GM12878 (cell line): Measurements from ENCODE around the gene CSF1. TPM values are rescaled to one million over a fixed set of nuclear protein-coding genes. Genes with fewer than 3 reads are reported as not detected.

Source experiments
- EP300 ChIP-seq, 2 experiments: fragments of 150-350 bp in 1 of 2; IDR thresholded peaks; 2 replicates each; pipeline ENCODE4 v1.6.1; 2011 to 2012; ENCODE audit warnings: low read depth in 2 of 2, low read length in 2 of 2, borderline replicate concordance in 1 of 2, improper control_type of control experiment in 1 of 2, inconsistent platforms in 1 of 2; ENCODE audit not compliant: control insufficient read depth in 1 of 2
- HDGF ChIP-seq: fragments of 450-650 bp; IDR thresholded peaks from 2 replicates; pipeline ENCODE4 v1.6.1; 2016; ENCODE audit warnings: antibody characterized with exemption
- RUNX3 ChIP-seq: IDR thresholded peaks from 2 replicates; pipeline ENCODE4 v1.6.1; 2012; ENCODE audit warnings: low read length, inconsistent platforms
- polyA plus RNA-seq, 11 experiments: library from polyadenylated mRNA; depleted of rRNA in 4 of 11; unstranded in 6 of 11; stranded (reverse) in 5 of 11; fragments of >200 nt; fragmentation: Nextera tagmentation in 4 of 11; fragmentation: Illumina TruSeq in 1 of 11; extraction: Ambion mirVana in 4 of 11; extraction: Trizol in 1 of 11; gene quantifications; 1 replicate in 1 of 11; 2 replicates in 10 of 11; pipeline versions ENCODE4 v1.2.1 to v1.2.3, GENCODE V29; 2011 to 2016; ENCODE audit warnings: inconsistent platforms in 2 of 11, missing spikeins in 2 of 11, low read depth in 1 of 11
- total RNA-seq, 4 experiments: library from RNA; depleted of rRNA in 3 of 4; stranded (reverse); fragments of >200 nt in 3 of 4; fragmentation: Illumina TruSeq in 1 of 4; extraction: Trizol in 1 of 4; gene quantifications; 2 replicates each; pipeline versions ENCODE4 v1.2.1 to v1.2.3, GENCODE V29; 2013 to 2021
- TF ChIP-seq, protein P1 (sequence below): IDR thresholded peaks from 2 replicates; pipeline ENCODE4 v1.6.1; 2012; ENCODE audit warnings: mild to moderate bottlenecking, low read depth, low read length
- TF ChIP-seq, protein P2 (sequence below): IDR thresholded peaks from 2 replicates; pipeline ENCODE4 v1.6.1; 2012; ENCODE audit warnings: low read depth, low read length, improper control_type of control experiment
- TF ChIP-seq, protein P3 (sequence below): fragments of 150-350 bp; IDR thresholded peaks from 2 replicates; pipeline ENCODE4 v1.6.1; 2016; ENCODE audit warnings: low read depth, low read length

CSF1 gene
- total and polyA plus RNA-seq, 10 of the 15 experiments (the other 5 are each of a cell fraction or from before 2014, with no cell fraction given), result 1.2 to 32.4 (median 13.0) TPM

DNA sequence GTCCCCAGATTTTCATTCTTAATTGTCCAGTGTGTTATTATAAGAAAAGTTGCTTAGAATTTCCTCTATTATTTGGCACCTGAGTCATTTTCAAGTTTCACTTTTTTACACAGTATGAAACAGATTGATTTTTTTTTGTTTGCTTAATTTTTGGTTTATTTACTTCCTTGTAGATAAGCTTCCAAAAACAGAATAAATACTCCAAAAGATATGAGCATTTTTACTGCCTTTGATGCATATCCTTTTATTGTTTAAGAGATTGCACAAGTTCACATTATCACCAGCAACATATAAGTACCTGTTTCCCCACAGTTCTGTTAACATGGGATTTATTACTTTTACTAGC, 37.6 kb downstream of the CSF1 start (continued):
- TF ChIP-seq, protein P1, sequence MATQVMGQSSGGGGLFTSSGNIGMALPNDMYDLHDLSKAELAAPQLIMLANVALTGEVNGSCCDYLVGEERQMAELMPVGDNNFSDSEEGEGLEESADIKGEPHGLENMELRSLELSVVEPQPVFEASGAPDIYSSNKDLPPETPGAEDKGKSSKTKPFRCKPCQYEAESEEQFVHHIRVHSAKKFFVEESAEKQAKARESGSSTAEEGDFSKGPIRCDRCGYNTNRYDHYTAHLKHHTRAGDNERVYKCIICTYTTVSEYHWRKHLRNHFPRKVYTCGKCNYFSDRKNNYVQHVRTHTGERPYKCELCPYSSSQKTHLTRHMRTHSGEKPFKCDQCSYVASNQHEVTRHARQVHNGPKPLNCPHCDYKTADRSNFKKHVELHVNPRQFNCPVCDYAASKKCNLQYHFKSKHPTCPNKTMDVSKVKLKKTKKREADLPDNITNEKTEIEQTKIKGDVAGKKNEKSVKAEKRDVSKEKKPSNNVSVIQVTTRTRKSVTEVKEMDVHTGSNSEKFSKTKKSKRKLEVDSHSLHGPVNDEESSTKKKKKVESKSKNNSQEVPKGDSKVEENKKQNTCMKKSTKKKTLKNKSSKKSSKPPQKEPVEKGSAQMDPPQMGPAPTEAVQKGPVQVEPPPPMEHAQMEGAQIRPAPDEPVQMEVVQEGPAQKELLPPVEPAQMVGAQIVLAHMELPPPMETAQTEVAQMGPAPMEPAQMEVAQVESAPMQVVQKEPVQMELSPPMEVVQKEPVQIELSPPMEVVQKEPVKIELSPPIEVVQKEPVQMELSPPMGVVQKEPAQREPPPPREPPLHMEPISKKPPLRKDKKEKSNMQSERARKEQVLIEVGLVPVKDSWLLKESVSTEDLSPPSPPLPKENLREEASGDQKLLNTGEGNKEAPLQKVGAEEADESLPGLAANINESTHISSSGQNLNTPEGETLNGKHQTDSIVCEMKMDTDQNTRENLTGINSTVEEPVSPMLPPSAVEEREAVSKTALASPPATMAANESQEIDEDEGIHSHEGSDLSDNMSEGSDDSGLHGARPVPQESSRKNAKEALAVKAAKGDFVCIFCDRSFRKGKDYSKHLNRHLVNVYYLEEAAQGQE, result no peak
- TF ChIP-seq, protein P2, sequence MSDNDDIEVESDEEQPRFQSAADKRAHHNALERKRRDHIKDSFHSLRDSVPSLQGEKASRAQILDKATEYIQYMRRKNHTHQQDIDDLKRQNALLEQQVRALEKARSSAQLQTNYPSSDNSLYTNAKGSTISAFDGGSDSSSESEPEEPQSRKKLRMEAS, result no peak
- TF ChIP-seq HDGF, result no peak
- no peak for TF ChIP-seq RUNX3
- no peak for TF ChIP-seq EP300 (IDR thresholded peaks at IDR 0.05; ENCODE audit: borderline replicate concordance in 1 of 2, control insufficient read depth in 1 of 2, low read depth in 2 of 2, low read length in 2 of 2)
- TF ChIP-seq, protein P3, sequence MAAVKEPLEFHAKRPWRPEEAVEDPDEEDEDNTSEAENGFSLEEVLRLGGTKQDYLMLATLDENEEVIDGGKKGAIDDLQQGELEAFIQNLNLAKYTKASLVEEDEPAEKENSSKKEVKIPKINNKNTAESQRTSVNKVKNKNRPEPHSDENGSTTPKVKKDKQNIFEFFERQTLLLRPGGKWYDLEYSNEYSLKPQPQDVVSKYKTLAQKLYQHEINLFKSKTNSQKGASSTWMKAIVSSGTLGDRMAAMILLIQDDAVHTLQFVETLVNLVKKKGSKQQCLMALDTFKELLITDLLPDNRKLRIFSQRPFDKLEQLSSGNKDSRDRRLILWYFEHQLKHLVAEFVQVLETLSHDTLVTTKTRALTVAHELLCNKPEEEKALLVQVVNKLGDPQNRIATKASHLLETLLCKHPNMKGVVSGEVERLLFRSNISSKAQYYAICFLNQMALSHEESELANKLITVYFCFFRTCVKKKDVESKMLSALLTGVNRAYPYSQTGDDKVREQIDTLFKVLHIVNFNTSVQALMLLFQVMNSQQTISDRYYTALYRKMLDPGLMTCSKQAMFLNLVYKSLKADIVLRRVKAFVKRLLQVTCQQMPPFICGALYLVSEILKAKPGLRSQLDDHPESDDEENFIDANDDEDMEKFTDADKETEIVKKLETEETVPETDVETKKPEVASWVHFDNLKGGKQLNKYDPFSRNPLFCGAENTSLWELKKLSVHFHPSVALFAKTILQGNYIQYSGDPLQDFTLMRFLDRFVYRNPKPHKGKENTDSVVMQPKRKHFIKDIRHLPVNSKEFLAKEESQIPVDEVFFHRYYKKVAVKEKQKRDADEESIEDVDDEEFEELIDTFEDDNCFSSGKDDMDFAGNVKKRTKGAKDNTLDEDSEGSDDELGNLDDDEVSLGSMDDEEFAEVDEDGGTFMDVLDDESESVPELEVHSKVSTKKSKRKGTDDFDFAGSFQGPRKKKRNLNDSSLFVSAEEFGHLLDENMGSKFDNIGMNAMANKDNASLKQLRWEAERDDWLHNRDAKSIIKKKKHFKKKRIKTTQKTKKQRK, result no peak
